Right cardiac atrium (tissue), 5 donors: ENCODE results near the gene KNSTRN. TPM values are rescaled to one million over a fixed set of nuclear protein-coding genes. Genes with fewer than 3 reads are reported as not detected.

Experiments used
- ATAC-seq, 2 donors: fragments of 200-7000 bp; cut with Tn5 transposase; one replicate each; pipeline versions ENCODE4 v1.8.0 to v1.9.1; 2020; ENCODE audit warnings: moderate library complexity in 2 of 2, mild to moderate bottlenecking in 1 of 2
- DNase-seq, 3 donors: peaks; one replicate each; pipeline ENCODE4 v3.0.0-alpha.2; 2020
- H3K27ac ChIP-seq: one replicate; pipeline ENCODE4 v1.5.1; 2013; ENCODE audit warnings: mild to moderate bottlenecking, low read length, control low read depth, moderate library complexity
- H3K27me3 ChIP-seq: one replicate; pipeline ENCODE4 v1.6.1; 2013; ENCODE audit not compliant: control insufficient read depth, insufficient read depth
- H3K4me1 ChIP-seq: one replicate; pipeline ENCODE4 v1.6.1; 2013; ENCODE audit warnings: low read length; ENCODE audit not compliant: control insufficient read depth, insufficient read depth
- H3K4me3 ChIP-seq: one replicate; pipeline ENCODE4 v1.5.1; 2013; ENCODE audit warnings: low read length, control low read depth
- H3K9me3 ChIP-seq: one replicate; pipeline ENCODE4 v1.6.1; 2013; ENCODE audit warnings: low read length; ENCODE audit not compliant: control insufficient read depth
- WGBS: extraction: QIAGEN DNeasy Blood & Tissue Kit; methylation state at CpG from one replicate; pipeline ENCODE4 v1.1.7; 2013; 5-methylcytosine and 5-hydroxymethylcytosine counted together
- intact Hi-C, 4 donors: fragments of 100-400 bp; cut with DNase I; formaldehyde crosslinking; loops; one replicate each; pipeline versions ENCODE4 v1.11.0 to v1.14.0; 2022 to 2023
- polyA plus RNA-seq: library from polyadenylated mRNA; stranded (reverse); fragments of 200-250 nt; gene quantifications from one replicate; pipeline ENCODE4 v1.2.3, GENCODE V29; 2013
- total RNA-seq, 4 donors: library from RNA; stranded (reverse); fragmentation: NEBNext Ultra II Directional; extraction: Animal tissue kit (Norgen Biotek cat#: 25700); gene quantifications; one replicate each; pipeline ENCODE4 v1.2.1, GENCODE V29; 2021
- donor health status: healthy with polysubstance abuse.
- donor health status: DM: no; HTN: yes; CAD: no.
- donor health status: DM: no; HTN: no; CAD: no.
- donor health status: DM: no; HTN: yes; CAD: no; lungs with severe emphysema.
- donor health status: DM: yes; HTN: yes; CAD: no.

KNSTRN gene
- total and polyA plus RNA-seq, 5 donors = 8.9 to 10.0 (median 9.4) TPM

DNA sequence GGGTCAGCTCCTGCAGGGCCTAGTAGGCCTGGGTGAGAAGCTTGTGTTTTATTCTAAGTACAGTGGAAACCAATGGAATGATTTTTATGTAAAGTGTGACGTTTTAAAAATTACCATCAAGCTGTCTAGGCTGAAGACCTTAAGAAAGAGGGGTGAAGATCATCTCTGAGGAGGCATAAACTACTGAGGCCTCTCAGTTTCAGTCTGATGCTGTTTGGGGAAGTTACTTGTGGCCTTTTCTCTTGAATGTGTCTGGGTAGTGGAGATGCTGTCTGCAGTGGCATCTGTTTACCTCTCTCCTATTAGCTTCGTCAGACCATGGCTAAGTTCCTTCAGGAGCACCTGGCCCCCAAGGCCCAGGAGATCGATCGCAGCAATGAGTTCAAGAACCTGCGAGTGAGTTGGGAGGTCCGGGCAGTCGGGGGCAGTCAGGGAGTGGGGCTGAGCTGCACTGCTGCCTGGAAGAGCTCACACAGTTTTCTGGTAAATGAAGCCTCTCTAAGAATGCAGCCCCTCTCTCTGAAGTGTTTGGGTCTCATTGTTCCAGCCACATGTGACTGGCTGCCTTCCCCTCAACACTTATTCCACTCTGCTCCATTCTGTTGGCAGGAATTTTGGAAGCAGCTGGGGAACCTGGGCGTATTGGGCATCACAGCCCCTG is 24.9 kb downstream of the KNSTRN start:
- intact Hi-C loops = no loop called here
- Histone ChIP-seq H3K27me3 (no peaks in the 10 kb centered on the region), H3K4me3 (no peak overlapping the region), H3K9me3 (no peaks in the 10 kb centered on the region), H3K4me1 (peaks cover 2% of the 10 kb centered on the region), H3K27ac (no peak overlapping the region)
- WGBS = 77% methylated on average over 8 of the region's 8 CpGs
- no peak for DNase-seq
- ATAC-seq = no peak

DNA sequence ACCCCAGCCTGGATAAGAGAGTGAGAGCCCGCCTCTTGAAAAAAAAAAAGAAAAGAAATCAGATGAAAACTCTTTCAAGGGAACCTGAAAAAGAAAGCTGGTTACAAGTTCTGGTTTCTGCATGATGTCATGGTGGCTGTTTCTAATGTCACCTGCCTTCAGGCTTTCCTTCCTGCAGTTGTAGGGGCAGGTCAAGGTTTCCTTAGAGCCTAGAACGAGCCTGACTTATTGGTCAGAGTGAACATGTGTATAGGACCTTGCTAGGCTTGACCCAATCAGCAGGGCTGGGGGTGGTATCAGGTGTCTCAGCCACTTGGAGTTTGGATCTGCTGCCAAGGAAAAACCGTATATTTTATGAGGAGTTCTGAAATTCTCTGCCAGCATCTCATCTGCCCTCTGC is 26.8 kb downstream of the KNSTRN start:
- no peak overlapping the region for H3K27ac ChIP-seq
- no peak overlapping the region for H3K4me3 ChIP-seq
- no peaks in the 10 kb centered on the region for H3K27me3 ChIP-seq
- peaks cover 2% of the 10 kb centered on the region for H3K4me1 ChIP-seq
- H3K9me3 ChIP-seq = no peaks in the 10 kb centered on the region
- DNase-seq (no peak), ATAC-seq (no peak)
- WGBS = 77% methylated on average over 3 of the region's 3 CpGs
- intact Hi-C loops = no loop called here

DNA sequence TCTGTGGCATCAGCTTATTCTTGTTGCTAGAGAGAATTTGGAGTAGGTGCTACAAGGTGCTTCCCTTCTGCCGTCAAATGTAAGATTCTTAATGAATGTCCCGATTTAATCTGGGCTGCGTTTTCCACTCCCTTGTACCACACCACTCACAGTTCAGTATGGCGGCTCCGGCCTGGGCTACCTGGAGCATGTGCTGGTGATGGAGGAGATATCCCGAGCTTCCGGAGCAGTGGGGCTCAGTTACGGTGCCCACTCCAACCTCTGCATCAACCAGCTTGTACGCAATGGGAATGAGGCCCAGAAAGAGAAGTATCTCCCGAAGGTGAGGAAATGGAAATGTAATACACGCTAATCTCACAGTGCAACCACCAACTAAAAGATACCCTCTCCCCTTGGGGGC is 28.0 kb downstream of the KNSTRN start:
- no peaks in the 10 kb centered on the region for H3K9me3 ChIP-seq
- no peak overlapping the region for H3K27ac ChIP-seq
- ATAC-seq (no peak), DNase-seq (no peak)
- H3K4me1 ChIP-seq = peaks cover 2% of the 10 kb centered on the region
- H3K4me3 ChIP-seq = no peak overlapping the region
- intact Hi-C loops = loop anchor here in 2 of 4 donors (10.0 kb wide), 2 partner anchors 46 to 126 kb away; partner anchors contain the start of gene ANKRD63 (in 1 of the 2)
- WGBS = 94% methylated on average over 11 of the region's 11 CpGs
- H3K27me3 ChIP-seq = no peaks in the 10 kb centered on the region

- no peaks in the 10 kb centered on the region for H3K4me1 ChIP-seq
- no peaks in the 10 kb centered on the region for H3K27me3 ChIP-seq
- DNase-seq = no peak
- H3K4me3 ChIP-seq = no peak overlapping the region
- no peaks in the 10 kb centered on the region for H3K9me3 ChIP-seq
- WGBS = 76% methylated on average over 7 of the region's 7 CpGs
- H3K27ac ChIP-seq = no peak overlapping the region
- intact Hi-C loops = loop anchor here in 2 of 4 donors (10.0 kb wide), 2 partner anchors 47 to 127 kb away; partner anchors contain the start of gene ANKRD63 (in 1 of the 2)
- peak in 1 of 2 donors; percentile 27 for ATAC-seq
These were observed 29.7 kb downstream of the KNSTRN start for GRCh38 chr15:40412095-40412759.

GRCh38 chr15:40413036-40413435 is 30.5 kb downstream of the KNSTRN start:
- 93% methylated on average over 9 of the region's 9 CpGs for WGBS
- Histone ChIP-seq H3K27ac (no peak overlapping the region), H3K27me3 (no peaks in the 10 kb centered on the region), H3K9me3 (no peaks in the 10 kb centered on the region), H3K4me3 (no peak overlapping the region), H3K4me1 (no peaks in the 10 kb centered on the region)
- intact Hi-C loops = loop anchor here in 2 of 4 donors (10.0 kb wide), 2 partner anchors 48 to 128 kb away; partner anchors contain the start of gene ANKRD63 (in 1 of the 2)
- no peak for ATAC-seq
- DNase-seq = no peak

DNA sequence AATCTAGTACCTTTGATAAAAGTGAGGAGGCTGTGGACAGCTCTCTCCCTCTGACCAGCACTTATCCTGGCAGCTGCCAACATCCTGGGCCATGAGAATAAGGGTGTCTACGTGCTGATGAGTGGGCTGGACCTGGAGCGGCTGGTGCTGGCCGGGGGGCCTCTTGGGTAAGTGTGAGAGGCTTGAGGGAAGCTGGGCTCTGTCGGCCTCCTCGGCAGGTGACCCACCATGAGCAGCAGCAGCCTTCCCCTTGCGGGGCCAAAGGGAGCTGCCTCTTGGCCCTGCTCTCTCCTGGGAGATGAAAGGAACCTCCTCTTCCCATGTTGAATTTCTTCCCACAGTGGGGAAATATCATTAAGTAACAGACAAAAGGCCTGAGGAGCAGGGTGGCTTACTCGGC is 32.3 kb downstream of the KNSTRN start:
- Histone ChIP-seq H3K4me3 (no peak overlapping the region), H3K9me3 (no peaks in the 10 kb centered on the region), H3K27ac (no peak overlapping the region), H3K4me1 (no peaks in the 10 kb centered on the region), H3K27me3 (no peaks in the 10 kb centered on the region)
- intact Hi-C loops = loop anchor here in 2 of 4 donors (10.0 kb wide), 2 partner anchors 50 to 130 kb away; partner anchors contain the start of gene ANKRD63 (in 1 of the 2)
- ATAC-seq (no peak), DNase-seq (no peak)
- WGBS = 80% methylated on average over 7 of the region's 7 CpGs

GRCh38 chr15:40415226-40415625 is 32.7 kb downstream of the KNSTRN start:
- no peaks in the 10 kb centered on the region for H3K9me3 ChIP-seq
- no peak for ATAC-seq
- DNase-seq = no peak
- 93% methylated on average over 10 of the region's 10 CpGs for WGBS
- H3K4me3 ChIP-seq = no peak overlapping the region
- H3K4me1 ChIP-seq = no peaks in the 10 kb centered on the region
- H3K27ac ChIP-seq = no peak overlapping the region
- intact Hi-C loops = loop anchor here in 2 of 4 donors (10.0 kb wide), 2 partner anchors 50 to 130 kb away; partner anchors contain the start of gene ANKRD63 (in 1 of the 2)
- no peaks in the 10 kb centered on the region for H3K27me3 ChIP-seq

DNA sequence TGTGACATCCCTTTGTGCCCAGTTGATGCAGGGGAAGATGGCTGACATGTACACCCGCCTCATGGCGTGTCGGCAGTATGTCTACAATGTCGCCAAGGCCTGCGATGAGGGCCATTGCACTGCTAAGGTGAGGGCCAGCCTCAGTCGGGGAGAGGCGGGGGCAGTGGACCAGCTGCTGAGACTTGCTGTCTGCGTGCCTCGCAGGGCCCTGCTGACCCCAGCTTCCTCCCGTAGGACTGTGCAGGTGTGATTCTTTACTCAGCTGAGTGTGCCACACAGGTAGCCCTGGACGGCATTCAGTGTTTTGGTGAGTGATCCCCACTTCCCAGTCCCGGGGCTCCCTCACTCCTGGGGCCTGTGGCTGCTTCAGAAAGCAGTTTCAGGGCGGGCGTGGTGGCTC is 33.5 kb downstream of the KNSTRN start:
- Histone ChIP-seq H3K27ac (no peak overlapping the region), H3K4me3 (no peak overlapping the region), H3K9me3 (no peaks in the 10 kb centered on the region), H3K4me1 (no peaks in the 10 kb centered on the region), H3K27me3 (no peaks in the 10 kb centered on the region)
- intact Hi-C loops = loop anchor here in 2 of 4 donors (10.0 kb wide), 2 partner anchors 51 to 131 kb away; partner anchors contain the start of gene ANKRD63 (in 1 of the 2)
- DNase-seq (no peak), ATAC-seq (no peak)
- WGBS = 92% methylated on average over 14 of the region's 14 CpGs

GRCh38 chr15:40418126-40418525 is 35.6 kb downstream of the KNSTRN start:
- Histone ChIP-seq H3K9me3 (no peaks in the 10 kb centered on the region), H3K4me1 (no peaks in the 10 kb centered on the region), H3K27me3 (no peaks in the 10 kb centered on the region), H3K27ac (no peak overlapping the region), H3K4me3 (no peak overlapping the region)
- intact Hi-C loops = loop anchor here in 2 of 4 donors (10.0 kb wide), 2 partner anchors 53 to 133 kb away; partner anchors contain the start of gene ANKRD63 (in 1 of the 2)
- no peak for DNase-seq
- WGBS = 88% methylated on average over 10 of the region's 10 CpGs
- ATAC-seq = no peak

DNA sequence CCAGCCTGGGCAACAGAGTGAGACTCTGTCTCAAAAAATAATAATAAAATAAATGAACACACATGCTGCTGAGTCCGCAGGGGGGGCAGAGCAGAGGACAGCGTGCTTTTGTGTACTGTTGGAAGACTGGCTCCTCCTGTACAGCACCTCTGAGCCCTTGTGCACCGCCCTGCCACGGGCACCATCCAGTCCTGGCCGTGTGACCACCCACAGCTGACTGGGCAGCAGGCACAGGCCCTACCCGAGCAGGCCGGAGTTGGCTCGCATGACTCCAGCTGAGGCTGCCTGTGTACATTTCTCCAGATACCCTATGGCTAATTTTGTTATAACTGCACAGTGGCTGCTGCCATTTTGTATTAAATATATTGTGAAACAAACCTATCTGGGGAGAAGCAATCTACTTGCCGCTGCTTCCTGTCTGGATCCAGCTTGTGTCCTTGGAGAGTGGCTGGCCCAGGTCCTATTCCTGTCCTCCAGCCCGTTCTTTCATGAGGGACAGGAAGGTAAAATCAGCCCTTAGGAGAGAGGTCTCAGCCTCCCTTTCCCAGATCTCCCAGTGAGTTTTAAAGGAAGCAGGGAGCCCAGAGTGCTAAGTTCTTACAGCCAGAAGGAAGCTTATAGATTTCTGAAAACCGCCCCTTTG is 37.7 kb downstream of the KNSTRN start:
- Histone ChIP-seq H3K9me3 (no peaks in the 10 kb centered on the region), H3K4me3 (no peak overlapping the region), H3K27ac (peak overlapping the region; percentile 6), H3K4me1 (no peaks in the 10 kb centered on the region), H3K27me3 (no peaks in the 10 kb centered on the region)
- intact Hi-C loops = loop anchor here in 3 of 4 donors (2.0 to 10.0 kb wide), 5 partner anchors 55 to 143 kb away; partner anchors contain the start of genes INAFM2 (in 2 of the 3) and CCDC9B (in 1 of the 3)
- WGBS = 59% methylated on average over 11 of the region's 11 CpGs
- DNase-seq (peak in 1 of 3 donors; percentile 69), ATAC-seq (peak; percentile 40 to 74)
